Liver (tissue), 3 donors: ENCODE results near the gene MED27.

Source experiments
- CTCF ChIP-seq: fragments of 150-350 bp; IDR thresholded peaks from 2 replicates; pipeline ENCODE4 v1.5.1; 2017; ENCODE audit warnings: improper control_type of control experiment, low read depth, low read length; ENCODE audit not compliant: missing input control
- FOXA1 ChIP-seq: IDR thresholded peaks from 2 replicates; pipeline ENCODE4 v1.6.1; 2016; ENCODE audit warnings: antibody characterized with exemption
- HNF4G ChIP-seq: IDR thresholded peaks from 2 replicates; pipeline ENCODE4 v1.6.1; 2016; ENCODE audit warnings: antibody characterized with exemption
- MAX ChIP-seq: IDR thresholded peaks from 2 replicates; pipeline ENCODE4 v1.6.1; 2016; ENCODE audit warnings: antibody characterized with exemption
- RAD21 ChIP-seq, 2 donors: IDR thresholded peaks; 2 replicates each; pipeline ENCODE4 v1.6.1; 2016; ENCODE audit warnings: antibody characterized with exemption in 2 of 2, mild to moderate bottlenecking in 2 of 2
- REST ChIP-seq: IDR thresholded peaks from 2 replicates; pipeline ENCODE4 v1.6.1; 2016; ENCODE audit warnings: antibody characterized with exemption, mild to moderate bottlenecking
- SP1 ChIP-seq: IDR thresholded peaks from 2 replicates; pipeline ENCODE4 v1.6.1; 2018; ENCODE audit warnings: antibody characterized with exemption, mild to moderate bottlenecking
- TAF1 ChIP-seq: conservative IDR thresholded peaks from 2 replicates; pipeline ENCODE4 v1.6.1; 2016; ENCODE audit warnings: antibody characterized with exemption, mild to moderate bottlenecking
- YY1 ChIP-seq: IDR thresholded peaks from 2 replicates; pipeline ENCODE4 v1.6.1; 2016; ENCODE audit warnings: antibody characterized with exemption, mild to moderate bottlenecking
- donor health status: healthy.
- donor health status: healthy.

GRCh38 chr9:132125944-132126679 lies 46.4 kb upstream of the MED27 start:
- no peak for TF ChIP-seq CTCF
- TF ChIP-seq YY1, result no peak
- TF ChIP-seq RAD21 (IDR thresholded peaks at IDR 0.05), result no peak
- TF ChIP-seq REST, result no peak
- TF ChIP-seq MAX, result no peak
- no peak for TF ChIP-seq TAF1
- TF ChIP-seq SP1, result no peak
- no peak for TF ChIP-seq FOXA1
- TF ChIP-seq HNF4G, result no peak
